Measurements from ENCODE around the gene IFT43.

DNA sequence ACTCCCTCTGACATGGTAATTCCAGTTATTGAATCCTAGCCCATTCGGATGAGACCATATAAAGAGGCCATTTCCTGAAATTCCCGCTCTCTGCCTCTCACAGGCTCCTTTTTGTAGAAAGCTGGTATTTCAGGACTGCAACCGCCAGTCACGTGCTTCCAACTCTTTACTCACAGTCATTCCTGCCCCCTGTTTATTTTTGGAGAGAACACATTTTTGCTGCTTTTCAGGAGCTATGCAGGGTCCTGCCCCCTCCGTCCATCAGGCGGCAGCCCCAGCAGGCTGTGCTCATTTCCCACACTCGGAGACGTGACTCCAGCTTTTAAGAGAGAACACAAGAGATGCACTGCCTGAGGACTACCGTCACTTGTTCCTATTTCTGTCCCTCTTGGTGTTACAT, 26.8 kb downstream of the IFT43 start:
- TF ChIP-seq POLR2A (IDR thresholded peaks at IDR 0.05; ENCODE audit: low read depth, low read length) (no peak), CTCF (IDR thresholded peaks at IDR 0.05 in 2 of 3, conservative IDR thresholded peaks at IDR 0.05 in 1 of 3; ENCODE audit: control insufficient read depth in 2 of 3, extremely low read depth in 1 of 3, insufficient read depth in 1 of 3, low read depth in 3 of 3, low read length in 3 of 3) (no peak), ZNF384 (IDR thresholded peaks at IDR 0.05; ENCODE audit: borderline replicate concordance, low read depth, low read length) (no peak), EP300 (IDR thresholded peaks at IDR 0.05; ENCODE audit: borderline replicate concordance in 1 of 2, control insufficient read depth in 1 of 2, low read depth in 2 of 2, low read length in 2 of 2) (no peak), SMC3 (IDR thresholded peaks at IDR 0.05; ENCODE audit: borderline replicate concordance, low read length) (no peak), CEBPB (IDR thresholded peaks at IDR 0.05; ENCODE audit: borderline replicate concordance in 1 of 2, low read depth in 2 of 2, low read length in 2 of 2) (no peak), FOXM1 (IDR thresholded peaks at IDR 0.05; ENCODE audit: low read depth, low read length) (no peak), ATF2 (IDR thresholded peaks at IDR 0.05; ENCODE audit: low read length) (no peak), NKRF (conservative IDR thresholded peaks at IDR 0.05) (no peak), ZBED1 (IDR thresholded peaks at IDR 0.05; ENCODE audit: borderline replicate concordance) (no peak)
- TF ChIP-seq, protein P1, sequence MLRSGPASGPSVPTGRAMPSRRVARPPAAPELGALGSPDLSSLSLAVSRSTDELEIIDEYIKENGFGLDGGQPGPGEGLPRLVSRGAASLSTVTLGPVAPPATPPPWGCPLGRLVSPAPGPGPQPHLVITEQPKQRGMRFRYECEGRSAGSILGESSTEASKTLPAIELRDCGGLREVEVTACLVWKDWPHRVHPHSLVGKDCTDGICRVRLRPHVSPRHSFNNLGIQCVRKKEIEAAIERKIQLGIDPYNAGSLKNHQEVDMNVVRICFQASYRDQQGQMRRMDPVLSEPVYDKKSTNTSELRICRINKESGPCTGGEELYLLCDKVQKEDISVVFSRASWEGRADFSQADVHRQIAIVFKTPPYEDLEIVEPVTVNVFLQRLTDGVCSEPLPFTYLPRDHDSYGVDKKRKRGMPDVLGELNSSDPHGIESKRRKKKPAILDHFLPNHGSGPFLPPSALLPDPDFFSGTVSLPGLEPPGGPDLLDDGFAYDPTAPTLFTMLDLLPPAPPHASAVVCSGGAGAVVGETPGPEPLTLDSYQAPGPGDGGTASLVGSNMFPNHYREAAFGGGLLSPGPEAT (IDR thresholded peaks at IDR 0.05; ENCODE audit: low read depth), result no peak
- TF ChIP-seq, protein P2, sequence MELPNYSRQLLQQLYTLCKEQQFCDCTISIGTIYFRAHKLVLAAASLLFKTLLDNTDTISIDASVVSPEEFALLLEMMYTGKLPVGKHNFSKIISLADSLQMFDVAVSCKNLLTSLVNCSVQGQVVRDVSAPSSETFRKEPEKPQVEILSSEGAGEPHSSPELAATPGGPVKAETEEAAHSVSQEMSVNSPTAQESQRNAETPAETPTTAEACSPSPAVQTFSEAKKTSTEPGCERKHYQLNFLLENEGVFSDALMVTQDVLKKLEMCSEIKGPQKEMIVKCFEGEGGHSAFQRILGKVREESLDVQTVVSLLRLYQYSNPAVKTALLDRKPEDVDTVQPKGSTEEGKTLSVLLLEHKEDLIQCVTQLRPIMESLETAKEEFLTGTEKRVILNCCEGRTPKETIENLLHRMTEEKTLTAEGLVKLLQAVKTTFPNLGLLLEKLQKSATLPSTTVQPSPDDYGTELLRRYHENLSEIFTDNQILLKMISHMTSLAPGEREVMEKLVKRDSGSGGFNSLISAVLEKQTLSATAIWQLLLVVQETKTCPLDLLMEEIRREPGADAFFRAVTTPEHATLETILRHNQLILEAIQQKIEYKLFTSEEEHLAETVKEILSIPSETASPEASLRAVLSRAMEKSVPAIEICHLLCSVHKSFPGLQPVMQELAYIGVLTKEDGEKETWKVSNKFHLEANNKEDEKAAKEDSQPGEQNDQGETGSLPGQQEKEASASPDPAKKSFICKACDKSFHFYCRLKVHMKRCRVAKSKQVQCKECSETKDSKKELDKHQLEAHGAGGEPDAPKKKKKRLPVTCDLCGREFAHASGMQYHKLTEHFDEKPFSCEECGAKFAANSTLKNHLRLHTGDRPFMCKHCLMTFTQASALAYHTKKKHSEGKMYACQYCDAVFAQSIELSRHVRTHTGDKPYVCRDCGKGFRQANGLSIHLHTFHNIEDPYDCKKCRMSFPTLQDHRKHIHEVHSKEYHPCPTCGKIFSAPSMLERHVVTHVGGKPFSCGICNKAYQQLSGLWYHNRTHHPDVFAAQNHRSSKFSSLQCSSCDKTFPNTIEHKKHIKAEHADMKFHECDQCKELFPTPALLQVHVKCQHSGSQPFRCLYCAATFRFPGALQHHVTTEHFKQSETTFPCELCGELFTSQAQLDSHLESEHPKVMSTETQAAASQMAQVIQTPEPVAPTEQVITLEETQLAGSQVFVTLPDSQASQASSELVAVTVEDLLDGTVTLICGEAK (IDR thresholded peaks at IDR 0.05; ENCODE audit: borderline replicate concordance), result no peak
